NCI-H2029 (cell line): ENCODE measurements around the gene FOXO1.

ENCODE experiments used
- DNase-seq: peaks from one replicate; lab custom pipeline; 2025; lab: John Stamatoyannopoulos, UW

FOXO1 gene

GRCh38 chr13:40540328-40541044 is 126.0 kb downstream of the FOXO1 start:
- no peak for DNase-seq

DNA sequence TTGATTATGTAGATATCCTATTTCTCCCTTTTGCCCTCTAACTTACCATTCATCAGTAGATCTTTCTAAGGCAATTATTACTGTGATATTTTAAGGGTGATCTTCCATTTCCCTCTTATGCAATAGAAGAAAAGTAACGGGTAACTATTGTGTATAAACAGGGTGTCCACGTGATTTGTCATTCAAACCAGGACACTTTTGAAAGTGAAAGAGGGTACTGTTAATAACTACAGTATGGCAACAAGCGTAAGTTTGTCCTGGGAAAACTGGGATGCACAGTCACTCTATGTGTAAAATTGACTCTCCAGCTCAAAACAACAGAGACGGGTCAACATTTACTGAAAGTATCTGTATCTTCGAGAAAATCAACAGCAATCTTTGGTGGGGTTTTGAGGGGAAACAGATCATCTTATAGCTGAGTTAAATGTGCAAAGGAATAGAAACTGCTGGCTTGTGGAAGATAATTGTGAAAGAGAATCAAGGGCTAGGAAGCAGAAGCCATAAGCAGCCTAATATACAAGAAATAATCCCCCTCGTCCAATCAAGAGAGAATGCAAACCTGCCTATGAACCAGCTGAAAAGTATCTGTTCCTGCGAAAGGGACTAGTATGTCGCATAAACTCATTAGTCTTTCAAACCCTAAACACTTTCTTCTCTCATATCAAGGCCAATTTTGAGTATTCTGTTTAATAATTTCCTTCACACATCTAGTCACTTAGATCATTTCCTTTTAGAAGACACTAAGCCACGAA is 126.7 kb downstream of the FOXO1 start:
- no peak for DNase-seq

- no peak for DNase-seq
These were observed 129.1 kb downstream of the FOXO1 start for GRCh38 chr13:40537146-40537895.

DNA sequence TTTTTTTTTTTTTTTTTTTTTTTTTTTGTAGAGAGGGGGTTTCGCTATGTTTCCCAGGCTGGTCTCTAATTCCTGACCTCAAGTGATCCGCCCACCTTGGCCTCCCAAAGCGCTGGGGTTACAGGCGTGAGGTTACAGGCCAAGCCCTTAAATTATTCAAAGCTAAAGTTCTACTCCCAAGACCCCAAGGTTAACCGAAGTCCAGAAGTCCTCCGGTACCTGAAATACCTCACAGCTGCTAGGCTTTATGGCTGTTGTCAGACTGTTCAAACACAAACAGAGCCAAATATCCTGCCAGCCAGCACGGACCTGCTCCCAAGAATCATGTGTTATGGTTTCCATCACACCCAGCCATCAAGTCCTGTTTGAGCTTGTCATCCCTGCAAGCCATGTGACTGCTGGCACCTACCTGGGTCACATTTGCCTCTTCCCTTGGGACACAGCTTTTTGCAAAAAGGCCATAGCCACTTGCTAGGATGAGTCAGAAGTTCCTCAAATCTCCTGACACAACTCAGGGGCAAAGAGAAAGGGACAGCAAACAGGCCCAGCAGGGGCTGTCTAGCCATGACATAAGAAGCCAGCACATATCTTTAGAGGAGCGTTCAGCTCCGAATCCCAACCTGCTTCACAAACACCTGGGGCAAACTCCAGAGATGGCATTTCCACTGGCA is 129.9 kb downstream of the FOXO1 start:
- peak; percentile 40 for DNase-seq

DNA sequence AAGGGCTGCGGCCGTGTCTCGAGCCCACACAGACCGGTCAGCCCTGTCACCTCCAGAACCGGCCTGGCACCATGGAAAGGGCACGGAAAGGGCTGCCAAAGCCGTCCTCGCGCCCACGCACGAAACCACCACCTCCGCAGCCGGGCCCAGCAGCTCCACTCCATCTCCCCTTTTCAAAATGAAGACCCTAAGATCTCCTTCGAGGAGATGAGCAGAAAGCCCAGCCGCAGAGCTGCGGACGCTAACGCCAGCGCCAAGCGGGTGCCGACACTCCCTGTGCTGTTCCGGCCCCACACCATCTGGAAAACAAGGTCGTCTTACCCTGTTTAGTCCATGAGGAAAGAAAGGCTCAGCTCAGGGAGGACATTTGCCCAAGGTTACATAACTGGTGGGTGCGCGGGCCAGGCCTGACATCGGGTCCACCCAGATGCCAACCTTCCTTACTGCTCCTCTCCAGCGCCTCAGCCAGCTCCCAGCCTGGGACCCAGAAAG is 131.1 kb downstream of the FOXO1 start:
- no peak for DNase-seq

- no peak for DNase-seq
These were observed 132.0 kb downstream of the FOXO1 start for GRCh38 chr13:40534456-40534855.

- DNase-seq = no peak
These were observed 133.4 kb downstream of the FOXO1 start for GRCh38 chr13:40533072-40533471.

DNA sequence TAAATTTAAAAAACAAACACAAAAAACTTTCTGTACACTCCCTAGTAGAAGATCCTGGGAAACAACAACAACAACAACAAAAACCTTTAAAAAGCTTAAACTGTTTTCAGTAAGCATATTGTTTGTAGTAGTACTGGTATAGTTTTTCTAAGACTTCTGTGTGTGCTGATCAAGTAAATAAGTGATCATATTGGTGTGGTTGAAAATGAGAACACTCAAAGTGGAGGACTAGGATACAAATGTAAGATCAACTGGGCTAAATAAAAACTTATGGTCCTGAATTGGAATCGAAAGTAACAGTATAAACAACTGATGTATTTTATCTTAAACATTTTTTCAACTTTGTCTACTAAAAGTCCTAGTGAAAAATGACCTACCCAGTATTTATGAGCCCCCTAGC is 135.5 kb downstream of the FOXO1 start:
- no peak for DNase-seq

DNA sequence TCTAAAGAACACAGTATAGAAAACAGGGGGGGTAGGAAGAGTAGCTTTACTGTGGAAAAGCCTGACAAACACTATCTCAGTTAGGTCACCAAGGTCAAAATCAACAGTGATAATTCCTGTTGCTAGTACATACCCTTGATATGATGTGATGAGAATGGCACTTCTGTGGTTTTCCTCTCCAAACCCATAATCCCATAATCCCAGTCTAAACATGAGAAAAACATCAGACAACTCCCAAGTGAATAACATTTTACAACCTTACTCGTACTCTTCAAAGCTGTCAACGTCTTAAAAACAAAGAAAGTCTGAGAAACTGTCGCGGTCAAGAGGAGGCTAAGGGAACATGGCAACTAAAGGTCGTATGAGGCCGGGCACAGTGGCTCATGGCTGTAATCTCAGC is 137.6 kb downstream of the FOXO1 start:
- DNase-seq = no peak

DNA sequence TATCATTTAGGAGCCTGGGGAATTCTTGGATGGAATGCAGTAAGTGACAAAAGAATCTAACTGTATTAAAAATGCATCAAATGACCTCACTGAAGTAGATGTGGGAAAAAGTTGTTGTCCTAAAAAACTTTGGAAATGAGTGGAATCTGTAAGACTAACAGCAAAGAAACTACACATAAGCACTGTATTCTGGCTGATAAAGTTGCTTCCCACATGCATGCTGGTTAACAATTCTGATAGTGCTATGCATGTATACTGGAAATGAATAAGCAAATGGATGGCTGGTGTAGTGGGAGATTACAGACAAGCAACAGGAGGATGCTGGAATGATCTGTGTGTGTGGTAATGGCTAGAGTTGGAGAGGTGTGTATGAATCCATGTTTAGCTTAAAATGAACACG is 138.5 kb downstream of the FOXO1 start:
- no peak for DNase-seq

DNA sequence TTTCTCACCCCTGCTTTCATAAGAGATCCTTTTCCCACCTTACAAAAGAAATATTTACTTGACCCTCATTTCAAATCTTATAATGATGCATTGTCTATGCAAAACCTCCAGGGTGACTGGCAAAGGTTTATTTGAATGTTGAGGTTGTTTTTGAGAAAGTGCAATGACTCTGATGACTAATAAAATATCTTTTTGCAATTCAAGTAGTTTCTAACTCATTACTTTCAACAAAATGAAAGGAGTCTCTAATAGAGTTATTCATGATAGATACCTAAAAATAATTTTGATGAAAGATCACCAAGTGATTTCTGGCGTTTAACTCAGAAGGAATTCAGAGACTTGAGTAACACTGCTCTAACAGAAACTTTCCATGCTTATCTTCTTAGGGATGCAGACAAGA is 144.2 kb downstream of the FOXO1 start:
- DNase-seq = no peak

DNA sequence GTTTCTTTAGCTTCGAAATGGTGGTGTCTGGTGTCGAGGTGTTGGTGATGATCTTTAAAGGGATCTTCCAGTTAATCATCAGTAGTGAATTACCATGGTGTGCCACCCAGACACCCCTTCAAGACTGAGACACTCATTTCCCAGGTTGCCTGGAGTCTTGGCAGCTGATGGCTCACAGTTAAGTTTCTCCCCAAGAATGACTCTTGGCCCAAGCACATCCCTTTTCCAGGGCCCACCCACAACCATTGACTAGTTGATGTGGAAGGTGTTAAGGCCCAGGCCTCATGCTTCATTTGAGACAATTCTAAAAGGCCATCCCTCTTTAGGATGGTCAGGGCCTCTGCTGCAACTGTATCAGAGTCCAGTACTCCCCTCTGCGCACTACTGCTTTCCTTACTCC is 145.5 kb downstream of the FOXO1 start:
- DNase-seq = no peak

DNA sequence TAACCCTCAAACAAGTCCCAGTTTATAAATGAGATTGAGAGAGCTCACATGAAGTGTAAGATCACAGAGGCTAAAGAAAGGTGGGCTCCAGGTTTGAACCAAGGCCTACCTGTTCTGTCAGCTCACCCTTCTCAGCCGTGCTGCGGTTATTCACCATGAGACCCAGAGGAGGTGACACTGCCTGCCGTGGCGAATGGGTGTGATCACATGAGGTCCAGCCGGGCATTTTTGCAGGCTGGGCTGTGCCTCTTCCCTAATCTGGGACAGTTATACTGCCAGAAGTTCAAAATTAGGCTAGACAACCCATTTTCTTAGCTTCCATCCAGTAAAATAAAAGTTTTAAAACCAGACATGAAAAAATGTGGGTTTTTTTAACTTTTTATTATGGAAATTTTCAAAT is 146.8 kb downstream of the FOXO1 start:
- DNase-seq = no peak

DNA sequence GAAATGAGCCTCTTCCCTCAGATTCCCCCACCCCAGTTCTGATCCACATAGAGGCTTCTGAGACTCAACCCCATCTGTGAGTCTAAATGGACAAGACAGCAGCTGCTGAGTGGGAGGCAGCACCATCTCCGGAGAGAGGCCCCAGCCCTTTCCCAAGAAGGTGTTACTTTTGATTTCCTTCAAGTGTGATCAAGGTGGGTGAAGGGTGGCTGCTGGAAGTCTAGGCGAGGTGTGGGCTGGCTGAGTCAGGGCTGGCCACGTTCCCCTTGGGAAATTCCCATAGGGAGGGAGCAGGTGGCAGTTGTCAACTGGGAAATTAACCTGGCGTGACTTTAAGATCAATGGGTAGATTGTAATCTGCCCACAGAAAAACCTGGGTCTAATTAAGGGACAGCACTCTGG is 148.0 kb downstream of the FOXO1 start:
- DNase-seq = no peak

DNA sequence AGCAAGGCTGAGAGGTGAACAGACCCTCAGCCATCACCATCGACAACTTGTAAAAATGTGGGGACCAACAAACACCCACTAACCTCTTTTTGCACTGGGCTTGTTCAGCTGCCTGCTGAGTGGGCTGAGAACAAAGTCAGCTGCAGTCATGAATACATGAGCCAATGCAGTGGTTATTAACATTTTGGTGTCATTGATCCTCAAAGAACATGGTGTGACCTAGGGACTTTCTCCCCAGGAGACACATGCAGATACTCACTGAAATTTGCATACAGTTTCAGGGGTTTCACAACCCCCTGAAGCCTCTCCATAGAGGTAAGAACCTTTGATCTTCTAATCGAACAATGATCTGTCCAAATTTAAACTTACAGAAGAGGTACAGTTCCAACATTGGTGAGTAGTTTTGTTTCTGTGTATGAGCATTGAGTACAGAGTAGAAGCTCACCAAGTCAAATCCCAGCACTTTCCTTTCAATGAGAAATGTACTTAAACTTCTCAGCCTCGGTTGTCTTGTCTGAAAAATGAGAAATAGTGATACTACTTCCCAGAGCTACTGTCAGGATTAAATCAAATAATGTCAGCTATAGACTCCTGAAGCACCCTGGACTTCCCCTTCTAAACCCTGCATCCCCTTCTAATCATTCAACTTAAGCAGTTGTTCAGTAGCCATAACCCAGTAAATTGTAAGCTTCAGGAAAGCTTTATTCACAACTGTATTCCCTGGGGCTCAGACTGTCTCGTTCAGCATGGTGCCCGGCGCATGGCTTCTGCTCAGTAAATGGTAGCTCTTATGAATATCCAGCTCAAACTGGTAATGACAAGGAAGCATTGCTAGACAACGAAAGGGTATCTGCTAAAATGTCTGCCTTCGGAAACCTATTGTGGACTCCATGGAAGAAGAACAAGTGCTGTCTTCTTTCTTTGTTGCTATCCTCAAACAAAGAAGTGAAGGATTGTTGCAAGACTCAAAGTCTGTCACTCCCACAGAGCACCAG is 148.7 kb downstream of the FOXO1 start:
- no peak for DNase-seq

DNA sequence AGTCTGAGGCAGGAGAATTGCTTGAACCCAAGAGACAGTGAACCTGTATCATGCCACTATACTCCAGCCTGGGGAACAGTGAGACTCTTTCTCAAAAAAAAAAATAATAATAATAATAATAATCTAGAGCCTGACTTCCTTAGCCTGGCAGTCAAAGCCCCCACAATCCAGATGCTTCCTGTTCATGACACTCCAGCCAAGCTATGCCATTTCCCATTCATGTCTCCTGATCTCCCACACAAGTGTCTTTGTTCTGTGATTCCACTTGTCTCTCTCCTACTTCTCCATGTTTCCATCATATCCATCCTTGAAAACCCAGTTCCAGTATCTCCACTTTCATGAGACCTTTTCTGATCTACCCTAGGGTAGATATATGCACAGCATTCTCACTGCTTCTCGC is 150.7 kb downstream of the FOXO1 start:
- no peak for DNase-seq

DNA sequence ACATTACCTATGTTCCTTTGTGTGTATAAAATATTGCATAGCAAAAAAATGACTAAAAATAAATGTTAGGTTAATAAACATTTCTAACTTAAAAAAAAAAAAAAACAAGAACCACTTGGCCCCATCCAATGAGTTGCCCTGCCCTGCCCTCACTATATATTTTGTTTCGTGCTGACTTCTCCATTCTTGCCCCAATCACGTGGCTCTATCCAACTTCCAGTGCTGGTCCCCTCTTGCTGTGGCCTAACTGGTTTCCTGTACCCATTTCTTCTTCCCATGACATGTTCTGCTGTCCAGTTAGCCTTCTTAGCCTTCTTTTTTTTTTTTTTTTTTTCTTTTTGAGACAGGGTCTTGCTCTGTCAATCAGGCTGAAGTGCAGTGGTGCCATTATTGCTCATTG is 151.6 kb downstream of the FOXO1 start:
- DNase-seq = no peak

GRCh38 chr13:40509876-40510275 is 156.6 kb downstream of the FOXO1 start:
- no peak for DNase-seq

DNA sequence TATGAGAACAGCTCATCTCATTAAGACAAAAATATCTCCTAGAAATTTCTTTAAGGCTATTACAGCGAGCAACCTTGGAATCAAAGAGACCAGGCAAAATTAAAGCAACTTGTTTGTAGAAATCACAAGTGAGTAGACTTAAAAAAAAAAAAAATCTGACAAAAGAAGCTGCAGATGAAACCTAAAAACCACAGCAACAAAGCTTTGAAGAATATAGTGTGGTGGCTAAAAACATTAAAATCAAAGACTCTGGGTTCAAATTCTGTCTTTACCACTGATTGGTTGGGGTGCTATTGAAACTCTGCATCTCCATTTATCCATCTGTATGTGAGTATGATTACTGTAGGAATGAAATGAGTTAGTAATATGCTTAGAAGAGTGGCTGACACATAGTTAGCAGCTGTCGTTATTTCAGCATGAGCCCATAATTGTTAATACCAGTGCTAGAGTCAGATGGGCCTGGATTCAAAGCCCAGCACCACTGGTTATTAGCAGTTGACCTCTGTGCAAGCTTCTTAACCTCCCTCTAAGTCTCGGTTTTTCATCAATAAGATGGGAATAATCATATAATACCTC is 157.6 kb downstream of the FOXO1 start:
- DNase-seq = no peak

DNA sequence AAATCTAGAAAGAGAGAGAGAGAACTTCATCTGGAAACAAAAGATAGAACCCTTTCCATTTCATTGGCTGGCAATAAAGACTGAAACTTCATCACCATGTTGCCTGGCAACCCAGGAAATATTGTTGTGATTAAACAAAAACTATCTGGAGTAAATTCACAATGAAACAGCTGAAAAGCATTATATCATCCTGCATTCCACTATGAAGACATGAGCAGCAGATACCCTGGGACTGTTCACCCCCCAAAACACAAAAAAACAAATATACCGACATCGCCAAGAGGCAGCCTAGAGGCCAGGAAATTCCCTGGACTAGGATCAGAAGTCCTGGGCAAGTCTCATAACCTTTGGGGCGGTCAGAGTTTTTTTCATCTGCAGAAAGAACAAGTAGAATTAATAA is 158.3 kb downstream of the FOXO1 start:
- no peak for DNase-seq
